ENCODE data around the gene DPYSL5. TPM values are rescaled to one million over a fixed set of nuclear protein-coding genes. Genes with fewer than 3 reads are reported as not detected.

DPYSL5 gene
- total and polyA plus RNA-seq, 2 of the 8 experiments (the other 6 are each of a cell fraction or from before 2014, with no cell fraction given): 11.9 to 16.4 TPM

DNA sequence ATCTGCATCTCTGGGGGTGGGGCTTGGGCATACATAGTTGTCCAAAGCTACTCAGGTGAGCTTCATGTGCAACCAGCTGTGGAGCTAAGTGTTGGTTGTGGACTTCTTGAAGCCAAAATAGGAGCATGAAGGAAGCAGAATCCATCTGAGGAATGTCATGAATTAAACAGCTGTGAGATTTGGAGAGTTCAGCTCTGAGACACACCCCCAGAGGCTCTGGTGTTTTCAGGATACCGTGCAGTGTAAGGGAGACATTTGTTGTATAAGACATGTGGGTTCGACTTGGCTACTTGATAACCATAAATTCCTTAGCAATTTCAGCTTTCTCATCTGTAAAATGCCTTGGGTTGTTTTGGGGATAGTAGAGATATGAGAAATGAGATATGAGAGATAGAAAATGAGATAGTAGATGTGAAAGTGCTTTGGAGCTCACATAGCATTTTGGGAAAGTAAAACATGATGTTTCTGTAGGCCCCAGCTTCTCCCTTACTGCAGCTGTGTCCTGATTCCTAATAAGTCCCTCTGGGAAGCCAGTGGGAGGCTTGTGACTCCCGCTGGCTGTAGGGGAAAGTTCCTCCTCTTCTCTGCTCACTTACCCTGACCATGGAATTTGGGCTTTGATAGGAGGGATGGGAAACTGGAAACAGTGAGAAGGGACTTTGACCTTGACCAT is 50.0 kb downstream of the DPYSL5 start (continued):
- TF ChIP-seq EZH2 (IDR thresholded peaks at IDR 0.05; ENCODE audit: low read depth, low read length, severe bottlenecking): no peak
